ENCODE results near the gene ISY1.
"Not testable (repeated sequence)": the region's sequence is repeated elsewhere in the genome, so short reads cannot be mapped to it uniquely, and the experiment has no call there.

The ISY1 gene

GRCh38 chr3:129160891-129161859 lies at the start of gene ISY1:
ISY1 (minus strand) TSS chr3:129161063; CDS start chr3:129160975, 88 bp downstream.
- DNase-seq: peak; percentile 92

GRCh38 chr3:129207479-129207878 lies 46.6 kb upstream of the ISY1 start:
- DNase-seq: no peak

GRCh38 chr3:129205109-129205832 lies 44.4 kb upstream of the ISY1 start:
- no peak for DNase-seq

- no peak for DNase-seq
These were observed 43.6 kb upstream of the ISY1 start for GRCh38 chr3:129204473-129204872.

- DNase-seq: no peak
These were observed 38.5 kb upstream of the ISY1 start for GRCh38 chr3:129199366-129199765.

GRCh38 chr3:129197321-129197720 lies 36.5 kb upstream of the ISY1 start:
- no peak for DNase-seq

GRCh38 chr3:129196601-129197000 lies 35.7 kb upstream of the ISY1 start:
- DNase-seq: no peak

- peak; percentile 55 for DNase-seq
These were observed 34.9 kb upstream of the ISY1 start for GRCh38 chr3:129195731-129196256.

GRCh38 chr3:129189793-129190192 lies 28.9 kb upstream of the ISY1 start:
- DNase-seq: not testable (repeated sequence)

GRCh38 chr3:129187857-129188256 lies 27.0 kb upstream of the ISY1 start:
- no peak for DNase-seq

GRCh38 chr3:129185783-129186182 lies 24.9 kb upstream of the ISY1 start:
- no peak for DNase-seq

GRCh38 chr3:129184784-129185542 lies 24.1 kb upstream of the ISY1 start:
- not testable (repeated sequence) for DNase-seq

GRCh38 chr3:129184396-129184657 lies 23.5 kb upstream of the ISY1 start:
- DNase-seq: no peak

GRCh38 chr3:129183569-129184395 lies 22.9 kb upstream of the ISY1 start, which contains the start of gene CNBP:
CNBP (minus strand) TSS chr3:129183896; CDS start chr3:129171757, 12,139 bp downstream.
- DNase-seq: peak; percentile 96

- DNase-seq: no peak
These were observed 21.7 kb upstream of the ISY1 start for GRCh38 chr3:129182390-129183185.

GRCh38 chr3:129181819-129182218 lies 21.0 kb upstream of the ISY1 start:
- no peak for DNase-seq

GRCh38 chr3:129180461-129180860 lies 19.6 kb upstream of the ISY1 start:
- no peak for DNase-seq

GRCh38 chr3:129176051-129176450 lies 15.2 kb upstream of the ISY1 start:
- no peak for DNase-seq

- no peak for DNase-seq
These were observed 12.9 kb upstream of the ISY1 start for GRCh38 chr3:129173725-129174124.

- DNase-seq: no peak
These were observed 12.3 kb upstream of the ISY1 start for GRCh38 chr3:129173206-129173605.

Data from right forelimb (tissue), 1 donor.